ENCODE data around the gene NOL11.
"Not testable (repeated sequence)": the region's sequence is repeated elsewhere in the genome, so short reads cannot be mapped to it uniquely, and the experiment has no call there.

NOL11 gene

DNA sequence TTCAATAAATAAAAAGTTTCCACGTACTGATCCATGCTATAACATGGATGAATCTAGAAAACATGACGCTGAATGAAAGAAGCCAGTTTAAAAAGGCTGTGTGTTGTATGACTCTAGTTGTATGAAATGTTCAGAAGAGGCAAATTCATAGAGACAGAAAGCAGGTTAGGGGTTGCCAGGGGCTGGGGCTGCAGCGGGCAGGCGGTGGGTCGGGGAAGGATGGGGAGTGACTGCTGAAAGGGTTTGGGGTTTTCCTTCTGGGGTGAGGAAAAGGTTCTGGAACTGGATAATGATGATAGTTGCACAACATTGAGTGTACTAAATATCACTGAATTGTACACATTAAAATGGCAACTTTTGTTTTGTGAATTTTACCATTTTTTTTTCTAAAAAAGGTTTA, 36.3 kb downstream of the NOL11 start:
- no peak for DNase-seq (ENCODE audit: low spot score)

DNA sequence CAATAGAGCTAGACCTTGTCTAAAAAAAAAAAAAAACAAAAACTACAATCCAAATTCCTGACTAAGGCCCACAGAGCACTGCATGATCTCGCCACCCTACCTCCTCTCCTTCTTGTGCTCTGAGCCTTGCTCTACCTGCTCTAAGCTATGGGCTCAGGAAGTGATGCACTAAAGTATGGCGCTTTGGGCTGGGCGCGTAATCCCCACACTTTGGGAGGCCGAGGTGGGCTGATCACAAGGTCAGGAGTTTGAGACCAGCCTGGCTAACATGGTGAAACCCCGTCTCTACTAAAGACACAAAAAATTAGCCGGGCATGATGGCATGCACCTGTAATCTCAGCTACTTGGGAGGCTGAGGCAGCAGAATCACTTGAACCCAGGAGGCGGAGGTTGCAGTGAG, 37.0 kb downstream of the NOL11 start:
- not testable (repeated sequence) for DNase-seq (ENCODE audit: low spot score)

DNA sequence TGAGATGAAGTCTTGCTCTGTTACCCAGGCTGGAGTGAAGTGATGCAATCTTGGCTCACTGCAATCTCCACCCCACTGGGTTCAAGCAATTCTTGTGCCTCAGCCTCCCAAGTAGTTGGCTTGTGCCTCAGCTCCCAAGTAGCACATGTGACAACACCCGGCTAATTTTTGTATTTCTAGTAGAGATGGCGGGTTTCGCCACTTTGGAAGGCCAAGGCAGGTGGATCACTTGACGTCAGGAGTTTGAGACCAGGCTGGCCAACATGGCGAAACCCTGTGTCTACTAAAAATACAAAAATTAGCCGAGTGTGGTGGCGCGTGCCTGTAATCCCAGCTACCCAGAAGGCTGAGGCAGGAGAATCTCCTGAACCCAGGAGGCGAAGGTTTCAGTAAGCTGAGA, 39.0 kb downstream of the NOL11 start:
- DNase-seq (ENCODE audit: low spot score), result not testable (repeated sequence)

DNA sequence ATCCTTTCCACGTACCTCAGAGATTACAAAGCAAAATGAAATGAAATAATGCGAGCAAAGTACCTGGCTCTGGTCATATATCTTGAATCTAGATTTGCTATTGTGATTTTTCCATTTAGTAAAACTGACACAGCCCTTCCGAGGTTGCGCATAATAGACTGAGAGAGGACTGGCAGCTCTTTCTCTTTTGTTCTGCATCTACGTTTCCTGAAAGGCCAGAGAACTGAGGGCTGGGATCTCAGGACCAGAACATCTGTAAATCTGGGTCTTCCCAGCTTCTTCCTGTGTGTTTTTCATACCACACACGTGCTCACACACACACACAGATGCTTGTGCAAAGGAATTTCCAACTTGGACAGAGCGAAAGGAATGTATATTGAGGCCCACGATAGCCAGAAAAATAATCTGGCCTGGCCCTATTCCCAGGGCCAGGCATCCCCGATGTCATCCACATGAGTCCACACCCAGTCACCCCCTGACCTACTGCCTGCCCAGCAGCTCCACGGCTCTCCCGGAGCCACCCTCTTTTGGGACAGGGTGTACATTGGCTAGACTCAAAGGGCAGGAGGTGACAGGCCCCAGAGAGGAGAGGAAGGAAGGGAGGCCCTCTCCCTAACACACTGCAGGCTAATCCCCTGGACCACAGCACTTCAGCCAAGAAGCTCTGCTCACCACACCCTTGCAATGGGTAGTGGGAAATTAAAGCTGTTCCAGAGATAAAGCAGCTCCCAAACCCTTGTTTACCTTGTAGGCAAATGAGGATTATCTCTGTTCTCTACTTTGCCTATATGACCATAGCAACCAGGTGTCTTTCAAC, 41.8 kb downstream of the NOL11 start:
- DNase-seq (ENCODE audit: low spot score), result no peak

GRCh38 chr17:67765623-67766022, 47.9 kb downstream of the NOL11 start:
- no peak for DNase-seq (ENCODE audit: low spot score)

DNA sequence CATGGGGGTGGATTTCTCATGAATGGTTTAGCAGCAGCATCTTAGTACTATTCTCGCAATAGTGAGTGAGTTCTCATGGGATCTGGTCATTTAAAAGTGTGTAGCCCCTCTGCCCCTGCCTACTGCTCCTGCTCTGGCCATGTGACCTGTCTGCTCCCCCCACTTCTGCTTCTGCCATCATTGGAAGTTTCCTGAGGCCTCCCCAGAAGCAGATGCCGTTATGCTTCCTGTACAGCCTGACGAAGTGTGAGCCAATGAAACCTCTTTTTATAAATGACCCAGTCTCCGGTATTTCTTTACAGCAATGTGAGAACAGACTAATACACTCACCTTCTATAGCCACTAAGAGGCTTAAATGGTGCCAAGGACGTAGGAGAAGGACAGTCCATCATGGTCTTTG, 51.5 kb downstream of the NOL11 start:
- no peak for DNase-seq (ENCODE audit: low spot score)

DNA sequence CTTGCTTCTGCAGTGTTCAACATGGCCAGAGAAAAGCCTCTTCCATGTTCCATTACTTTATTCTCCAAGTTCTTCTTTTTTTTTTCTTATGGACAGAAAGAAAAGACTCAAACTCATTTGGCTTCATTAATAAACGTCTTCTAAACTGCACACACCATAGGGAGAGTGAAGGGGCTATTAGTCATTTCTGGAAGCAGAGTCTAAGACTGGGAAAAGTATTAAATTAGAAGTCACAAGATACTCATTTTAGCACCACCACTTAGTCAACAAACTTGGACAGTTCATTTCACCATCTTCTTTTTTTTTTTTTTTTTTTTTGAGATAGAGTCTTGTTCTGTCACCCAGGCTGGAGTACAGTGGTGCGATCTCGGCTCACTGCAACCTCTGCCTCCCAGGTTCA, 52.8 kb downstream of the NOL11 start:
- DNase-seq (ENCODE audit: low spot score), result no peak

DNA sequence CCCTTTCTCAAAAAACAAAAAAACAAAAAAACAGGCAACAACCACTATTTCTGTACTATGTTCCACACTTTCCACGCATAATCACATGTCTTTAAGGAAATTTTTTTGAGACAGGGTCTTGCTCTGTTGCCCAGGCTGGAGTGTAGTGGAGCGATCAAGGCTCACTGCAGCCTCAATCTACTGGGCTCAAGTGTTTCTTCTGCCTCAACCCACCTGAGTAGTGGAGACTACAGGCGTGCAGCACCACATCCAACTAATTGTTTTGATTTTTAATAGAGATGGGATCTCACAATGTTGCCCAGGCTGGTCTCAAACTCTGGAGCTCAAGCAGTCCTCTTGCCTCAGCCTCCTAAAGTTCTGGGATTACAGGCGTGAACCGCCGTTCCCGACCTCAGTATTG, 54.9 kb downstream of the NOL11 start:
- DNase-seq (ENCODE audit: low spot score), result no peak

DNA sequence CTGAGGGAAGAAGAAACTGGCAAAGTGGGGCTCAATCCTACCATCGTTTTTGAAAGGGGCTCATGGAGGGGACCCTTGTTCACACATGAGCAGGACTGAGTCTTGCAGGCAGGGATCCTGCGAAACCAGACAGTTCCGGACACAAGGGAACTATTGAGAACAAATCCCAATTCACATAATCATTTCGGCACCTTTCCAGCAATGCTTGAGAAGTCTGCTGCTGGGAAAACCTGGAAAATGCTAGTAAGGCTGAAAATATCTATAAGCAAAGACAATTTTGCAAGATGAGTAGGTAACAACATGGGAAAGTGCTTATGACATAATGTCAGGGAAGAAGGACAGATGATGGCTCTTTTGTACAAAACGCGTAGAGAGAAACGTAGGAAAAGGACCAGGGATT, 55.5 kb downstream of the NOL11 start:
- no peak for DNase-seq (ENCODE audit: low spot score)

DNA sequence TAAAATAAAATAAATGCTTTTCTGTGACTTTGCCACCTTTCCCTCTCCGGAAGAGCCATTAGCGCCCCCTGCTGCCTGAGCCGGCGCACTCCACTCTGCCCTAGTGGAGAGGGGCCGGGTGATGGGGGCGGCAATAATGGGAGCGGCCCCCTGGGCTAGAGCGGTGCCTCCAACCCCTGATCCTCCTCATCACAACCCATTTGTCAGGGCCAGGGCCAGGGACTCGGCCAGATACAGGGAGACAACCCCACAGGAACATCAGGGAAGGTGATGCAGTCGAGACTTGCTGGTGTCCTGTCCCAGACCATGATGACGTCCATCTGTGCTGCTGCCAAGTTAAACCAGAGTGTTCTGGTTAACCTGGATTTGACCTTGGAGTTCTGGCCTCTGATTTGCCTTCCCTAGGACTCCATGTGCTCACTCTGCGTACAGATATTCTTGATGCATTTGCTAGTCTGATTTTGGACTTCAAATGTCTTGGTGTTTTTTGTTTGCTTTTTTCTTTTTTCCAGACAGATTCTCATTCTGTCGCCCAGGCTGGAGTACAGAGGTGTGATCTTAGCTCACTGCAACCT, 61.4 kb downstream of the NOL11 start:
- DNase-seq (ENCODE audit: low spot score), result no peak

GRCh38 chr17:67784364-67785121, 66.8 kb downstream of the NOL11 start:
- DNase-seq (ENCODE audit: low spot score), result no peak

GRCh38 chr17:67785122-67785477, 67.4 kb downstream of the NOL11 start:
- no peak for DNase-seq (ENCODE audit: low spot score)

- DNase-seq (ENCODE audit: low spot score), result no peak
Measured at GRCh38 chr17:67785504-67785903, 67.8 kb downstream of the NOL11 start.
